HCEC 1CT (cell line): ENCODE data around the gene FAM228A.
"Not testable (repeated sequence)": the region's sequence is repeated elsewhere in the genome, so short reads cannot be mapped to it uniquely, and the experiment has no call there.

Experiments
- DNase-seq: peaks from one replicate; pipeline ENCODE4 v3.0.0-alpha.2; 2017

The FAM228A gene

GRCh38 chr2:24191848-24192247 is 17.0 kb downstream of the FAM228A start:
- DNase-seq: no peak

DNA sequence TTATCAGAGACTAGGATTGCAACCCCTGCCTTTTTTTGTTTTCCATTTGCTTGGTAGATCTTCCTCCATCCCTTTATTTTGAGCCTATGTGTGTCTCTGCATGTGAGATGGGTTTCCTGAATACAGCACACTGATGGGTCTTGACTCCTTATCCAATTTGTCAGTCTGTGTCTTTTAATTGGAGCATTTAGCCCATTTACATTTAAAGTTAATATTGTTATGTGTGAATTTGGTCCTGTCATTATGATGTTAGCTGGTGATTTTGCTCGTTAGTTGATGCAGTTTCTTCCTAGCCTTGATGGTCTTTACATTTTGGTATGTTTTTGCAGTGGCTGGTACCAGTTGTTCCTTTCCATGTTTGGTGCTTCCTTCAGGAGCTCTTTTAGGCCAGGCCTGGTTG is 22.4 kb downstream of the FAM228A start:
- DNase-seq: not testable (repeated sequence)

DNA sequence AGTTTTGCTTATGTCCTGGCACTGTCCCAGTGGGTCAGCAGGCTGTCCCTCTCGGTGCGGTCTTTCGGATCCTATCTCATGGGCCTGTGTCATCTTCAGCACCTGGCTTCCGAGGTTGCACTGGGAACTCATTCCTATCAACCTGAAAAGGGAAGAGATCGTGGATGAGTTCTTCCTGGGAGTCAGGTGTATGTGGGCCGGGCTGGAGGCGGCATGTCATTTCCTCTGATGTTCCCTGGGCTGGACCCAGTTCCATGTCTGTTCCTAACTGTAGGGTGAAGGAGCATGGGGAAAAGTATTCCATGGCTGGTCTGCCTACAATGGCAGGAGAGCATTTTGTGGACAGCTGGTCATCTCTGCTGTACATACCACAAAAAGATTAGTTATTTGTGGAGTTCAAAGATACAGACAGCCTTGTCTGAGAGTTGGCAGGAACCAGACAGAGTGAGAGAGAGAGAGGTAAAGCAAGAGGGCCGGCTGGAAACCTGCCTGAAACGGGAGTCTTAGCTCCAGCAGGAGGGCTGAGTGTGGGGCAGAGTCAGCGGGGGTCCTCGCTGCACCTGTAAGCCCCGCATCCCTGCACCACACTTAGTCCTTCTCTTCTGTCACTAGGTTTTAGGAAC is 25.2 kb downstream of the FAM228A start:
- DNase-seq: no peak

GRCh38 chr2:24200799-24201198 is 25.9 kb downstream of the FAM228A start:
- DNase-seq: no peak

DNA sequence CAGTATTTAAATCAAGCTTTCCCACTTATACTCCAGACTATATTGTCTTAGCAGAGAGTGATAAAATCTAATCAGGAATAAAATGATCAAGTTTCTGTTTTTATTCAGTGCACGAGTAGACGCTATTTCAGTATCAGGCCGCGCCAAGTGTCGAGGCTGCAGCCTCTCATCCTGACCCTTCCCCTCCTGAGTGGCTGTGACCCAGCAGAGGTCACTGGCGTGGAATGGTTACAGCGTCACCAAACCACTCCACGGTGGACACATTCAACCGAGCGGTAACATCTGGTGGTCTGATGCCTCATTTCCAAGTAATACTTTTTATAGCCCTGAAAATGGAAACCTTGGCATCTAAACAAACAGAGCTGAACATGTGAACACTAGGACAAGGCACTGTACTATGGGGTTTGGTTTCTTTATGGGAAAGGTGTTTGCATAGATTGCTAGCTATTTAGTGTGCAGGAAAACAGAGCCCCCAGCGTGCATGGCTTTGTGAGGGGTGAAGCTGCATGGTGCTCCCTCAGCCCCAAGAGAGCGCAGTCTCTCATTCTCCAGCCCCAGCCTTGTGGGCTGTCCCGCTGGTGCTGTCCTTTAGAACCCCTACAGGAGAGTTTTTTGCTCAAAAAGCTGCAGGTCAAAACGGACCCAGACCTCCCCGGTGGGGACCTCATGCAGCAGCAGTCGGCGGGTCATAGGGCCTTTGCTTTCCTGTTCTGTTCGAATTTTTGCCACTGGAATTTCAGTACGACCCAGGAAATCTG is 28.4 kb downstream of the FAM228A start:
- DNase-seq: no peak

DNA sequence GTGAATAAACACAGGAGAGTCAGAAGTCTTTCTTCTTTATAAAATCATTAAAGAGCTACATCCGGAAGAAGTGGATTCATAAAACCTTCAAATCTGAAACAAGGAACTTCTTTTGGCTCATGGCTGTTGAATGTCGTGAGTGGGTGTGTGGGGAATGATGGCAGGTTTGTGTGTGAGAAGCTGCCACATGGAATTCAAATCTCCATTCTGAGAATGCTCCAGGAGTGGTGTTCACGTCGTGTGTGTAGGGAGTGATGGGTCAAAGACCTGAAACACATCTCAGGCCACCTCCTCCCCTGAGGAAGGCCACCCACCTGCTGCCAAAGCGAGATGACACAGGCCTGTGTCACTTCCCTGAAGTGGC is 28.9 kb downstream of the FAM228A start:
- DNase-seq: no peak

GRCh38 chr2:24204505-24204904 is 29.7 kb downstream of the FAM228A start:
- DNase-seq: no peak

DNA sequence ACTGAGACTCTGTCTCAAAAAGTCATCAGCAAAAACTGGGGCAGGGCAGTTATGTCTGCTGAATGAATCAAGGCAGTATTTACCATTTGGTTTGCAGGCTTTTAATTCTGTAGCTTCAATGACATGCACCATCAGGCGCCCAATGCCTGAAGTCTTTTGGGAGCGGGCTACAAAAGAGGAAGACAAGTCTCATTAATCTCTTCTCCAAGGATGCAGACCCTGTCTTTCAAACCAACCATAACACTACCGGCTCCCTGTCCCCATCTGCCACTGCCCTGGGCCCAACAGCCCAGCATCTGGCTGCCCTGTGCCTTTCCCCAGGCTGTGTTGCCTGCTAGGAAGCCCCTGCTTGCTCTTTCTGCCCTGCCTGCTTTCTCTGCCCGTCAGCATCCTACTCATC is 30.3 kb downstream of the FAM228A start:
- DNase-seq: no peak

DNA sequence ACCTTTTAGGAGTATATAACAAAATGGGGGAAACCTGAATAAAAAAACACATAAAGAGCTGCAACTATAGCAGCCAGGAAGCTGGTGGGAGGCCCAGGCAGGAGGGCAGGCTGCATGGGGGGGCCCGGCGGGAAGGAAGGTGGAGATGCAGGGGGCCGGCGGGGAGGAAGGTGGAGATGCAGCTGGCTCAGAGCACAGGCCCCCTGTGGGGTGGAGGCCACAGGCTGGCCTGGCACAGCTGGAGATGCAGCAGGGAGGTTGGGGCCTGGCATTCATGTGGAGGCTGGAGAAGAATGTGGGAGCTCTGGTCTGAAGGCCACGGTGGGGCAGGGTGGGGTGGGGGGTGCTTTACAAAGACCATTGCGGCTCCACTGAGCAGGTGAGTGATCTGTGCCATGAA is 31.4 kb downstream of the FAM228A start:
- DNase-seq: no peak

GRCh38 chr2:24206714-24207113 is 31.9 kb downstream of the FAM228A start:
- no peak for DNase-seq

GRCh38 chr2:24207359-24207758 is 32.5 kb downstream of the FAM228A start:
- DNase-seq: no peak

GRCh38 chr2:24208490-24208889 is 33.6 kb downstream of the FAM228A start:
- no peak for DNase-seq

DNA sequence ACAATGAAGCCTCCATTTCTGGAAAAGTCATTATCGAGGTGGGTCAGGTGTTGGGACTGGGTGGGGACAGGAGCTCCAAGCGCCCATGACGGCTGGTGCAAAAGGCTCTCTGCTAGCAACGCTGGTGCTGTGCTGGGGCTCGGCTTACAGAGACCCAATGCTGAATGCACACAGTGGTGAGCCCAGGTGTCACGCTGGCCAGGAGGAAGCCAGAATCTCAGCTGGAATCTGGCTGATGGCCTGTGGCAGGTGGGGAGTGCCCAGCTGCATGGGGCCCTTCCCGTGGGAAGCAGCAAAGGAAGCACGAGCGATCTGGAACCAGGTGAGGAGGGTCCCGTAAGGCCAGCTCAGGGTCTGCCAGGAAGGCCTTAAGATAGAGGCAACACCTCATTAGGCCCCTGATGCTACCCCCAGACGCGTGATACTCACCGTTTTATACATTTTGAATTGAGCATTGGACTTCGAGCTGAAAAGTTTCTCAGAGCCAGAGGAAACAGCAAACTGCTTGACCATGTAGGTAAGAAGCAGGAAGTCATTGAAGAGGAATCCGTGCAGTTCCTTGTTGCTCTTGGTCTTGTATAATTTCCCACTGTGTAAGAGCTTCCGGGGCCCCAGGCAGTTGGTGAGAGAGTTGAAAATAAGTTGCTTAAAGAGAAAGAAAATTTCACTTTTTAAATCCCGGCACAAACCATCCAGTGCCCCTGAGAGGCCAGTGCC is 34.7 kb downstream of the FAM228A start:
- no peak for DNase-seq

GRCh38 chr2:24210106-24210455 is 35.2 kb downstream of the FAM228A start:
- DNase-seq: no peak

- no peak for DNase-seq
These were observed 35.9 kb downstream of the FAM228A start for GRCh38 chr2:24210723-24211122.

DNA sequence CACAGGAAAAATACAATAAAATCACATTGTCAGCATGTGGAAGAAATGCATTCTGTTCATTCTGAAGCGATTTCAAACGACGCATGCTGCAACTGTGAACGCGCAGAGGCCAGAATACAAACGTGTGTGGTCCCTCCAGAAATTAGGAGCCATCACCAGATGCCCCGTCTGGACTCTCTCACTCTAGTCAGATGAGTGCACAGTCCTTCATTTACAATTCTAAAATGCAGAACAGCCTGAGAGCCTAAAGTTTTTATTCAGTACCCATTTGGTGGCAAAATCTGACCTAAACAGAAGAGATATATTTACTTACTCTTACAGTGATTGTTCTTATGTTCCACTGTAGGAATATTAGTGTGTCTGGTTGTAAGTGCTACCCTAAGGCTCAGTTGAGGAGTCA is 36.6 kb downstream of the FAM228A start:
- DNase-seq: no peak

- DNase-seq: no peak
These were observed 40.0 kb downstream of the FAM228A start for GRCh38 chr2:24214880-24215279.

GRCh38 chr2:24220554-24221291 is 45.9 kb downstream of the FAM228A start:
- DNase-seq: no peak

DNA sequence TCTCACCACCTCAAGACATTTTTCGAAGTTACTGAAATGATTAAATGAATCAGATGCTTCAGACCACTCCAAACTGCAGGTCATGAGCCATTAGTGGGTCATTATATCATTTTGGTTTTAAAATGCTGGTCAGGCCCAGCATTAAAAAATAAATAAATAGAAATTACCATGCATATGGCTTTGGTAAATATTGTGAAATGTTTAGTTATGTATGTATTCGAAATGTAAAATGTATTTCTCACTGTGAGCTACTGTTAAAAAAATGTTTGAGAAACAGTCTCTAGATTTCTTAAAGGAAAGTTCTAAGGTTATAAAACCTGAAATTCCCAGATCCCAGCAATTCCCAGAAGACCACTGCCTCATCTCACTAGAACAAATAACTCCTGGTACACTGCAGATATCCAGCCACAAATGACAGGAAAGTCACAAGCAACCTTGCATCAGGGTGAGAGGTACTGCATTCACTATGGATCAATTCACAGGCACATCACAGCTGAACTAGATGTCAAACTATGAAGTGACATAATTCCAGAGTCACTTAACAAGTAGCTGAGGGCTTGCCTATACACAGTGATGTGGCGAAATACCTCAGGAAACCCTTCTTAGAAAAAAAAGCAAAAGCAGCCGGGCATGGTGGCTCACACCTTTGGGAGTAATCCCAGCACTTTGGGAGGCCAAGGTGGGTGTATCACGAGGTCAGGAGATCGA is 46.6 kb downstream of the FAM228A start:
- DNase-seq: no peak

DNA sequence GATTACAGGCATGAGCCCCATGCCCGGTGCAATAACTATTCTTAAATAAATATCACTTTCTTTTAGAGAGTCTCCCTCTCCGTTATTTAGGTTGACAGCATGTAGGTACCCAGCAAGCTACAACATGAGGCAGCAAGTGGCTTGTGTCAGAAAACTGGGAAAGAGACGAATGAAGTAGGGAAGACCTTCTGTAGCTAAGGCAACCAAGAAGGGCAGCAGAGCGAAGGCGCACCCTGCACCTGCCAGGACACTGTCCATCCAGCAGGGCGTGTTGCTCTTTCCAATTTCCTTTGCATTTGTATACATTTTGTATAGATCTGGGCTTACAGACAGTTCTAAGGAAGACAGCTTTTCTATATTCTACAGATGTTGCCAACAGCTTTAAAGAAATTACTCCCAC is 48.1 kb downstream of the FAM228A start:
- no peak for DNase-seq

GRCh38 chr2:24225499-24226242 is 50.8 kb downstream of the FAM228A start:
- DNase-seq: no peak

DNA sequence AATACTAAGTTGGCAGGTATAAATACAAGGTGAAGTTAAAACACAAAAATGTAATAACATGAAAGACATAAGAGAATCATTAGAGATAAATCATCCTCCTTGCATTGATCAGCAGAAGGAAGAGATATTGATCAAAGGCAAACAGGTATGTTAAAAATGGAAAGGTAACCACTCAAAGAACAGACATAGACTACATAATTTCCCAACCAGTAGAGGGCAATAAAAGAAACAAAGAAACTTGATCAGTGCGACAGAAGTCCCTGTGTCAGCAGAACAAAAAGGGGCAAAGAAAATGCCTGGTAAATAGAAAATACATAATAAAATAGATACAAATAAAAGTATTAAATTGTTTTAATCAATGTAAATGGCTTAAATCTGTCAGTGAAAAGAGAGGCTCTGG is 53.6 kb downstream of the FAM228A start:
- no peak for DNase-seq
